HCT116 (cell line): Measurements from ENCODE around the gene MANBA. TPM values are rescaled to one million over a fixed set of nuclear protein-coding genes. Genes with fewer than 3 reads are reported as not detected.

Experiments used
- ATAC-seq: fragments of 200-7000 bp; cut with Tn5 transposase; 2 replicates; pipeline ENCODE4 v1.9.1; 2020; ENCODE audit warnings: mild to moderate bottlenecking, moderate library complexity
- BruUV-seq: library from RNA; stranded (reverse); fragments of 400-500 nt; replicated peaks from 2 replicates; lab custom pipeline; 2021; lab: Mats Ljungman, UMichigan
- CTCF ChIA-PET: fragments of 300-600 bp; sonication (Branson Sonifier 250); formaldehyde crosslinking; loops from one replicate; lab custom pipeline; 2021; ENCODE audit warnings: antibody characterized with exemption; lab: Charles Lee
- POLR2A ChIA-PET: fragments of 300-600, 350-600 bp; sonication (Branson Sonifier 250); formaldehyde crosslinking; loops from one replicate; lab custom pipeline; 2021; ENCODE audit warnings: antibody characterized with exemption; lab: Charles Lee
- RAD21 ChIA-PET, 2 experiments: fragments of 300-600 bp; sonication (Branson Sonifier 250); formaldehyde crosslinking; loops; one replicate each; lab custom pipeline; 2023; ENCODE audit warnings: low total read pairs in 2 of 2; ENCODE audit not compliant: uncharacterized antibody in 2 of 2, unreplicated experiment in 2 of 2, low non-redundant PET in 1 of 2; lab: Charles Lee
- DNase-seq: peaks from one replicate; pipeline ENCODE4 v3.0.0-alpha.2; 2010; ENCODE audit warnings: low read depth, low spot score
- H2AFZ ChIP-seq: fragments of 200-600 bp; shearing (Covaris generic), sonication (generic); 2 replicates; pipeline ENCODE4 v1.6.1; 2017; ENCODE audit warnings: low read depth, mixed run types, mixed read lengths, antibody characterized with exemption, low read length; ENCODE audit not compliant: poor library complexity, severe bottlenecking
- H3K27ac ChIP-seq: 2 replicates; pipeline ENCODE4 v1.5.1; 2012; ENCODE audit warnings: low read depth, low read length
- H3K27me3 ChIP-seq: fragments of 200-600 bp; sonication (generic); 2 replicates; pipeline ENCODE4 v1.6.1; 2016; ENCODE audit warnings: mixed run types, low read length, mixed read lengths; ENCODE audit not compliant: insufficient read depth
- H3K36me3 ChIP-seq, 2 experiments: fragments of 200-500 bp in 1 of 2; fragments of 200-600 bp in 1 of 2; sonication (Bioruptor generic) in 1 of 2; sonication (generic) in 1 of 2; 2 replicates each; pipeline versions ENCODE4 v1.5.1 to v1.6.1; 2014 to 2016; ENCODE audit warnings: low read length in 2 of 2, inconsistent platforms in 1 of 2, mixed read lengths in 1 of 2, mixed run types in 1 of 2; ENCODE audit not compliant: insufficient read depth in 2 of 2, control insufficient read depth in 1 of 2
- H3K4me1 ChIP-seq, 2 experiments: fragments of 200-600 bp in 1 of 2; sonication (generic) in 1 of 2; 2 replicates each; pipeline versions ENCODE4 v1.5.1 to v1.6.1; 2012 to 2017; ENCODE audit warnings: low read length in 2 of 2, inconsistent platforms in 1 of 2, mild to moderate bottlenecking in 1 of 2, mixed read lengths in 1 of 2, mixed run types in 1 of 2, moderate library complexity in 1 of 2; ENCODE audit not compliant: insufficient read depth in 2 of 2, control insufficient read depth in 1 of 2
- H3K4me2 ChIP-seq: fragments of 200-600 bp; sonication (generic); 2 replicates; pipeline ENCODE4 v1.6.1; 2017; ENCODE audit warnings: mixed run types, low read length, mixed read lengths
- H3K4me3 ChIP-seq, 2 experiments: fragments of 200-600 bp in 1 of 2; sonication (generic) in 1 of 2; replicated peaks in 1 of 2; 2 replicates each; pipeline ENCODE4 v1.5.1; 2011 to 2016; ENCODE audit warnings: low read length in 2 of 2, control low read depth in 1 of 2, low read depth in 1 of 2, mild to moderate bottlenecking in 1 of 2, mixed read lengths in 1 of 2, mixed run types in 1 of 2
- H3K79me2 ChIP-seq: fragments of 200-600 bp; sonication (generic); 2 replicates; pipeline ENCODE4 v1.6.1; 2017; ENCODE audit warnings: mild to moderate bottlenecking, mixed run types, low read length, moderate library complexity, mixed read lengths; ENCODE audit not compliant: insufficient read depth
- H3K9ac ChIP-seq: fragments of 200-600 bp; sonication (generic); 2 replicates; pipeline ENCODE4 v1.6.1; 2016; ENCODE audit warnings: low read length, mixed read lengths
- H3K9me2 ChIP-seq: fragments of 200-600 bp; sonication (generic), shearing (Covaris generic); 2 replicates; pipeline ENCODE4 v1.6.1; 2017; ENCODE audit warnings: mixed run types, mild to moderate bottlenecking, moderate library complexity; ENCODE audit not compliant: insufficient read depth
- H3K9me3 ChIP-seq, 2 experiments: fragments of 200-500 bp in 1 of 2; fragments of 200-600 bp in 1 of 2; sonication (Bioruptor generic) in 1 of 2; sonication (generic) in 1 of 2; 2 replicates each; pipeline ENCODE4 v1.6.1; 2014 to 2017; ENCODE audit warnings: low read length in 2 of 2, mixed read lengths in 2 of 2, inconsistent platforms in 1 of 2, low read depth in 1 of 2, mild to moderate bottlenecking in 1 of 2, mixed run types in 1 of 2, moderate library complexity in 1 of 2; ENCODE audit not compliant: control insufficient read depth in 1 of 2, insufficient read depth in 1 of 2
- H4K20me1 ChIP-seq: fragments of 200-600 bp; sonication (generic), shearing (Covaris generic); 2 replicates; pipeline ENCODE4 v1.6.1; 2017; ENCODE audit warnings: mixed run types, mild to moderate bottlenecking, moderate library complexity; ENCODE audit not compliant: insufficient read depth
- ATF3 ChIP-seq: IDR thresholded peaks from 2 replicates; pipeline ENCODE4 v1.6.1; 2012
- CEBPB ChIP-seq: IDR thresholded peaks from 2 replicates; pipeline ENCODE4 v1.6.1; 2012; ENCODE audit warnings: low read depth
- CTCF ChIP-seq, 3 experiments: fragments of 200-600 bp in 1 of 3; sonication (generic) in 1 of 3; IDR thresholded peaks in 2 of 3; conservative IDR thresholded peaks in 1 of 3; 2 replicates each; pipeline ENCODE4 v1.5.1; 2012 to 2017; ENCODE audit warnings: low read depth in 2 of 3, low read length in 2 of 3, antibody characterized with exemption in 1 of 3, borderline replicate concordance in 1 of 3, control low read depth in 1 of 3, mild to moderate bottlenecking in 1 of 3, mixed read lengths in 1 of 3, mixed run types in 1 of 3, moderate library complexity in 1 of 3; ENCODE audit not compliant: insufficient read depth in 1 of 3
- EGR1 ChIP-seq: IDR thresholded peaks from 2 replicates; pipeline ENCODE4 v1.6.1; 2012; ENCODE audit warnings: low read depth
- ELF1 ChIP-seq: IDR thresholded peaks from 2 replicates; pipeline ENCODE4 v1.6.1; 2012; ENCODE audit warnings: low read depth, borderline replicate concordance
- EZH2 ChIP-seq: fragments of 200-600 bp; sonication (generic); IDR thresholded peaks from 2 replicates; pipeline ENCODE4 v1.6.1; 2017; ENCODE audit warnings: antibody characterized with exemption, mixed run types
- EZH2phosphoT487 ChIP-seq: fragments of 200-600 bp; IDR thresholded peaks from 2 replicates; pipeline ENCODE4 v1.6.1; 2018; ENCODE audit warnings: antibody characterized with exemption, borderline replicate concordance
- FOSL1 ChIP-seq: IDR thresholded peaks from 2 replicates; pipeline ENCODE4 v1.6.1; 2012; ENCODE audit warnings: low read depth
- MAX ChIP-seq: IDR thresholded peaks from 2 replicates; pipeline ENCODE4 v1.6.1; 2012
- POLR2AphosphoS5 ChIP-seq: IDR thresholded peaks from 2 replicates; pipeline ENCODE4 v1.6.1; 2011; ENCODE audit warnings: mild to moderate bottlenecking, low read depth, low read length, moderate library complexity
- RAD21 ChIP-seq: IDR thresholded peaks from 2 replicates; pipeline ENCODE4 v1.6.1; 2012; ENCODE audit warnings: low read depth, mild to moderate bottlenecking
- REST ChIP-seq: IDR thresholded peaks from 2 replicates; pipeline ENCODE4 v1.6.1; 2012; ENCODE audit warnings: low read depth
- SIN3A ChIP-seq: IDR thresholded peaks from 2 replicates; pipeline ENCODE4 v1.6.1; 2012; ENCODE audit warnings: low read depth
- SP1 ChIP-seq: IDR thresholded peaks from 2 replicates; pipeline ENCODE4 v1.6.1; 2012; ENCODE audit warnings: low read depth
- SRF ChIP-seq: IDR thresholded peaks from 2 replicates; pipeline ENCODE4 v1.6.1; 2012; ENCODE audit warnings: low read depth
- TCF7L2 ChIP-seq: IDR thresholded peaks from 2 replicates; pipeline ENCODE4 v1.7.0; 2011; ENCODE audit warnings: borderline replicate concordance, inconsistent platforms; ENCODE audit not compliant: insufficient read depth, insufficient read length; ENCODE audit errors: extremely low read depth
- ZNF274 ChIP-seq: fragments of 200-500 bp; sonication (Bioruptor generic); IDR thresholded peaks from 2 replicates; pipeline ENCODE4 v1.6.1; 2014; ENCODE audit warnings: mild to moderate bottlenecking, low read depth, low read length, inconsistent platforms
- intact Hi-C: fragments of 100-400 bp; cut with micrococcal nuclease; formaldehyde crosslinking; loops from 2 replicates; pipeline ENCODE4 v1.10.0; 2022
- total RNA-seq: library from RNA; stranded (reverse); gene quantifications from one replicate; pipeline ENCODE4 v1.2.1, GENCODE V29; 2021; ENCODE audit not compliant: unreplicated experiment

Gene MANBA
- total RNA-seq, 1 experiment from 2014 or later = 21.3 TPM

GRCh38 chr4:102687373-102687981 lies 73.3 kb downstream of the MANBA start (continued):
- no peak for TF ChIP-seq RAD21
- TF ChIP-seq ATF3 = no peak

- Histone ChIP-seq H3K9me2 (no peaks in the 10 kb centered on the region), H3K27me3 (no peaks in the 10 kb centered on the region), H3K36me3 (peaks cover 0 to 4% of the 10 kb centered on the region in 2 experiments; a peak in 1 of 4 replicates), H3K4me2 (no peak overlapping the region), H2AFZ (no peak overlapping the region), H3K79me2 (no peaks in the 10 kb centered on the region), H3K27ac (no peak overlapping the region), H3K9me3 (no peaks in the 10 kb centered on the region), H4K20me1 (no peaks in the 10 kb centered on the region), H3K4me3 (no peak overlapping the region), H3K9ac (no peak overlapping the region), H3K4me1 (peaks cover 0 to 38% of the 10 kb centered on the region in 2 experiments; a peak in 2 of 4 replicates)
- ChIA-PET CTCF (no interaction called here), RAD21 (no interaction called here), POLR2A (no interaction called here)
- no TSS peak for BruUV-seq
- TF ChIP-seq SIN3A (no peak), EGR1 (no peak), MAX (no peak), FOSL1 (no peak), RAD21 (no peak), POLR2AphosphoS5 (no peak), SRF (no peak), ATF3 (no peak), SP1 (no peak), EZH2 (no peak), REST (no peak), TCF7L2 (no peak), ZNF274 (no peak), CEBPB (no peak), EZH2phosphoT487 (no peak), ELF1 (no peak), CTCF (IDR thresholded peaks at IDR 0.05 in 2 of 3, conservative IDR thresholded peaks at IDR 0.05 in 1 of 3; ENCODE audit: borderline replicate concordance in 1 of 3, insufficient read depth in 1 of 3, low read depth in 2 of 3, low read length in 2 of 3) (no peak)
- intact Hi-C loops = no loop called here
- ATAC-seq = no peak
- DNase-seq = no peak
Observed at GRCh38 chr4:102685768-102686167, 75.0 kb downstream of the MANBA start.
